ENCODE results near the gene CARD9. TPM values are rescaled to one million over a fixed set of nuclear protein-coding genes. Genes with fewer than 3 reads are reported as not detected.
A peak's percentile ranks its signal among the peaks of the same experiment; 100 is the strongest.

Gene CARD9
- total and polyA plus RNA-seq, 2 of the 4 experiments (the other 2 are of a cell fraction), result 0.36 to 1.9 TPM

DNA sequence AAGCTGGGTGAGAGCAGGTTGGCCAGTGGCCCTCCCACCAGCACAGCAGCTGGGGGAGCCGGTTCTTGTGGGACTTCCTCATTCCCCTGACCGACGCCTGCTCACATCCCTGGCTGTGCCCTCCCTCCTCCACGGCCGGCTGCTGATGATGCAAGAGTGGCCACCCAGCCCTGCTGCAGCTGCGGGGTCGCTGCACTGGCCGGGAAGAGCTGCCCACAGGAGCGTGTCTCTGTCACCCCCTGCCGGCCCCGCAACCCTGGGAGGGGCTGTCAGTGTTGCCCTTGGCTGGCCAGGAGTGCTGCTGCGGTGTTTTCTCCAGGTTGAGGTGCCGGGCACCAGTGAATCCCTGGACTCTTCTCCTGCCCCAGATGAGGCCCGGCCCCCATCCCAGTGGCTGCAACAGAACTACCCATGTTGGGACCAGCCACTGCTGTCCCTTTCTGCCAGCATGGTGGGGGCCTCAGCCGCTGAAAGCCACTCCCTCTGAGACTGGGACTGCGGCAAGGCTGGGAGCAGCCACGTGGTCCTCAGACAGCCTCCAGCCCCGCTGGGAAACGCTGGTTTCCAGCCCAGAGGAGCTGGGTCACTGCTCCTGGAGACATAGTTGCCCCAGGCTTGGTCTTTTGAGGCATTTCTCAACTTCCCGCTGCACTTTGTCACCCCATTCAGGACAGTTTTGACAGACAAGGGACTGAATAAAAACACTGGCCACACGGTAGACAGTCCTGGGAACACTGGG is 739 bp downstream of the CARD9 start:
- H3K4ac ChIP-seq (ENCODE audit: low read depth, low read length), result peak overlapping the region; percentile 98
- H3K9ac ChIP-seq (ENCODE audit: low read depth, low read length), result peak overlapping the region; percentile 26
- peak overlapping the region; percentile 98 for H4K91ac ChIP-seq (ENCODE audit: insufficient read depth, low read depth, low read length)
- DNase-seq (peak; percentile 86), ATAC-seq (ENCODE audit: low read depth) (peak; percentile 89)
- H3K23ac ChIP-seq (ENCODE audit: low read depth, low read length), result peak overlapping the region; percentile 51; the same call in 1 of the 2 replicates
- H3K27ac ChIP-seq (ENCODE audit: insufficient read depth, low read length), result peak overlapping the region; percentile 69
- peak overlapping the region; percentile 90 for H2BK120ac ChIP-seq (ENCODE audit: low read depth, low read length)
- peak overlapping the region; percentile 66 for H2BK5ac ChIP-seq (ENCODE audit: low read depth, low read length, poor library complexity, severe bottlenecking)
- dilution Hi-C loops (cut with HindIII; ENCODE audit: low sequenced_read_pairs, unreplicated experiment), result no loop called here
- H2BK15ac ChIP-seq (ENCODE audit: low read depth, low read length), result peak overlapping the region; percentile 85; the same call in 1 of the 3 replicates
- no peak overlapping the region; the same call in 1 of the 2 replicates for H3K56ac ChIP-seq (ENCODE audit: extremely low read depth, insufficient read depth, low read length)
- H2AK5ac ChIP-seq (ENCODE audit: low read depth, low read length), result peak overlapping the region; percentile 89
- in situ Hi-C loops (cut with MboI; ENCODE audit: low sequenced_read_pairs), result no loop called here
- peak overlapping the region; percentile 30; the same call in 1 of the 2 replicates for H3K4me2 ChIP-seq (ENCODE audit: low read depth, low read length)
- 27% methylated on average over 13 of the region's 21 CpGs; no CpG with 5 or more reads in 1 of the 2 experiments for WGBS, 2 experiments (ENCODE audit: extremely low coverage in 2 of 2, insufficient read length in 1 of 2)
- H3K79me1 ChIP-seq (ENCODE audit: low read depth in 1 of 2, low read length in 2 of 2), result no peaks in the 10 kb centered on the region; a peak in 1 of 4 replicates
- ChIA-PET CTCF (interaction anchor here (0.7 to 1.5 kb wide), 4 partner anchors 9 to 40 kb away, joined by 3 to 8 read pairs (median 3); partner anchors contain the start of gene DNLZ), POLR2A (ENCODE audit: unreplicated experiment) (no interaction called here)
- peak overlapping the region; percentile 13 for H2BK20ac ChIP-seq (ENCODE audit: low read depth, low read length)
- peak overlapping the region; percentile 90 for H2AFZ ChIP-seq (replicated peaks; ENCODE audit: low read length, poor library complexity)
- no peak overlapping the region for H3K4me3 ChIP-seq (ENCODE audit: insufficient read depth, low read depth, low read length)
- H3K14ac ChIP-seq (replicated peaks; ENCODE audit: low read depth, low read length), result peak overlapping the region; percentile 92
- H3K9me1 ChIP-seq (ENCODE audit: insufficient read depth, low read length), result peaks cover 9% of the 10 kb centered on the region
- H3K18ac ChIP-seq (ENCODE audit: low read depth, low read length), result peak overlapping the region; percentile 83
- H3K9me3 ChIP-seq (ENCODE audit: control insufficient read depth, insufficient read depth, low read length), result no peaks in the 10 kb centered on the region
- intact Hi-C loops (cut with micrococcal nuclease), result no loop called here
- BruUV-seq (replicated peaks), result no TSS peak
- H3K27me3 ChIP-seq (ENCODE audit: control insufficient read depth, insufficient read depth, low read length), result no peaks in the 10 kb centered on the region
- H2AK9ac ChIP-seq (replicated peaks; ENCODE audit: low read depth, low read length, poor library complexity), result peak overlapping the region; percentile 90
- H4K20me1 ChIP-seq (ENCODE audit: insufficient read depth, low read length), result no peaks in the 10 kb centered on the region
- peaks cover 15% of the 10 kb centered on the region for H3K4me1 ChIP-seq (ENCODE audit: control insufficient read depth, insufficient read depth, low read length)
- H4K8ac ChIP-seq (ENCODE audit: low read depth in 2 of 2, low read length in 2 of 2), result peak overlapping the region; percentile 97 to 99
- H4K5ac ChIP-seq (ENCODE audit: low read depth, low read length), result peak overlapping the region; percentile 97
- peaks cover 1% of the 10 kb centered on the region; the same call in 1 of the 2 replicates for H3K36me3 ChIP-seq (ENCODE audit: control insufficient read depth, insufficient read depth, low read length)
- TF ChIP-seq BHLHE40 (IDR thresholded peaks at IDR 0.05; ENCODE audit: low read depth, low read length) (peak; percentile 33; the same call in 1 of the 2 replicates), RFX5 (IDR thresholded peaks at IDR 0.05; ENCODE audit: low read depth, low read length) (no peak), SMC3 (IDR thresholded peaks at IDR 0.05; ENCODE audit: low read depth, low read length) (peak; percentile 18; the same call in 1 of the 2 replicates), POLR2A (IDR thresholded peaks at IDR 0.05; ENCODE audit: low read depth, low read length) (no peak), MAZ (IDR thresholded peaks at IDR 0.05; ENCODE audit: borderline replicate concordance, low read depth, low read length) (peak; percentile 93), CHD1 (IDR thresholded peaks at IDR 0.05; ENCODE audit: low read depth, low read length) (no peak), RCOR1 (IDR thresholded peaks at IDR 0.05; ENCODE audit: insufficient replicate concordance, low read length) (no peak), CEBPB (IDR thresholded peaks at IDR 0.05; ENCODE audit: low read depth, low read length) (peak; percentile 99), FOS (IDR thresholded peaks at IDR 0.05; ENCODE audit: low read depth, low read length) (peak; percentile 43; the same call in 1 of the 2 replicates), NFE2L2 (IDR thresholded peaks at IDR 0.05; ENCODE audit: low read depth, low read length) (no peak), MXI1 (IDR thresholded peaks at IDR 0.05; ENCODE audit: borderline replicate concordance, low read depth, low read length) (0 out of 2 replicates have a peak, but pooled peaks have one; percentile 49), RAD21 (IDR thresholded peaks at IDR 0.05; ENCODE audit: low read length) (peak; percentile 46; the same call in 1 of the 2 replicates)
- TF ChIP-seq, protein P1, sequence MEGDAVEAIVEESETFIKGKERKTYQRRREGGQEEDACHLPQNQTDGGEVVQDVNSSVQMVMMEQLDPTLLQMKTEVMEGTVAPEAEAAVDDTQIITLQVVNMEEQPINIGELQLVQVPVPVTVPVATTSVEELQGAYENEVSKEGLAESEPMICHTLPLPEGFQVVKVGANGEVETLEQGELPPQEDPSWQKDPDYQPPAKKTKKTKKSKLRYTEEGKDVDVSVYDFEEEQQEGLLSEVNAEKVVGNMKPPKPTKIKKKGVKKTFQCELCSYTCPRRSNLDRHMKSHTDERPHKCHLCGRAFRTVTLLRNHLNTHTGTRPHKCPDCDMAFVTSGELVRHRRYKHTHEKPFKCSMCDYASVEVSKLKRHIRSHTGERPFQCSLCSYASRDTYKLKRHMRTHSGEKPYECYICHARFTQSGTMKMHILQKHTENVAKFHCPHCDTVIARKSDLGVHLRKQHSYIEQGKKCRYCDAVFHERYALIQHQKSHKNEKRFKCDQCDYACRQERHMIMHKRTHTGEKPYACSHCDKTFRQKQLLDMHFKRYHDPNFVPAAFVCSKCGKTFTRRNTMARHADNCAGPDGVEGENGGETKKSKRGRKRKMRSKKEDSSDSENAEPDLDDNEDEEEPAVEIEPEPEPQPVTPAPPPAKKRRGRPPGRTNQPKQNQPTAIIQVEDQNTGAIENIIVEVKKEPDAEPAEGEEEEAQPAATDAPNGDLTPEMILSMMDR (conservative IDR thresholded peaks at IDR 0.05; ENCODE audit: low read depth, low read length), result peak; percentile 50
- TF ChIP-seq, protein P2, sequence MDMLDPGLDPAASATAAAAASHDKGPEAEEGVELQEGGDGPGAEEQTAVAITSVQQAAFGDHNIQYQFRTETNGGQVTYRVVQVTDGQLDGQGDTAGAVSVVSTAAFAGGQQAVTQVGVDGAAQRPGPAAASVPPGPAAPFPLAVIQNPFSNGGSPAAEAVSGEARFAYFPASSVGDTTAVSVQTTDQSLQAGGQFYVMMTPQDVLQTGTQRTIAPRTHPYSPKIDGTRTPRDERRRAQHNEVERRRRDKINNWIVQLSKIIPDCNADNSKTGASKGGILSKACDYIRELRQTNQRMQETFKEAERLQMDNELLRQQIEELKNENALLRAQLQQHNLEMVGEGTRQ (IDR thresholded peaks at IDR 0.05; ENCODE audit: low read depth, low read length), result peak; percentile 19; the same call in 1 of the 2 replicates

Measured in IMR-90 (cell line).